ENCODE measurements around the gene SERPINA6.

DNA sequence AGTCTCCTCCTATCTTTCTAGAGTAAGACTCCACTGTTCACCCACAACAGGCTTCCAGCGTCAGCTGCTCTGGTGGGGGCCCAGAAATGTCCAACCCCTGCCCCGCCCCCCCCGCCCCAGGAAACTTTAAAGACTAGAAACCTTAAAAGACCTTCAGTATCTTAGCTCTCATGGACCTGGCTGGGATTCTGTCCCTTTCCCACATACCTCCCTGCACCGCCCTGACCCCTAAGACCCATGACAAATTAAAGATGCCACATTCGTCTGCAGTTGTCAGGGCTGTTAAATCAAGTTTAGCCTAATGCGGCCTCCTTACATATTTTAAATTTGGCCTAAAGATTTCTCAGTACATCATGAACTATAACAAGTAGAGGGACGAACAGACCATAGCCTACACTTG lies 20.0 kb downstream of the SERPINA6 start:
- TF ChIP-seq, protein P1, sequence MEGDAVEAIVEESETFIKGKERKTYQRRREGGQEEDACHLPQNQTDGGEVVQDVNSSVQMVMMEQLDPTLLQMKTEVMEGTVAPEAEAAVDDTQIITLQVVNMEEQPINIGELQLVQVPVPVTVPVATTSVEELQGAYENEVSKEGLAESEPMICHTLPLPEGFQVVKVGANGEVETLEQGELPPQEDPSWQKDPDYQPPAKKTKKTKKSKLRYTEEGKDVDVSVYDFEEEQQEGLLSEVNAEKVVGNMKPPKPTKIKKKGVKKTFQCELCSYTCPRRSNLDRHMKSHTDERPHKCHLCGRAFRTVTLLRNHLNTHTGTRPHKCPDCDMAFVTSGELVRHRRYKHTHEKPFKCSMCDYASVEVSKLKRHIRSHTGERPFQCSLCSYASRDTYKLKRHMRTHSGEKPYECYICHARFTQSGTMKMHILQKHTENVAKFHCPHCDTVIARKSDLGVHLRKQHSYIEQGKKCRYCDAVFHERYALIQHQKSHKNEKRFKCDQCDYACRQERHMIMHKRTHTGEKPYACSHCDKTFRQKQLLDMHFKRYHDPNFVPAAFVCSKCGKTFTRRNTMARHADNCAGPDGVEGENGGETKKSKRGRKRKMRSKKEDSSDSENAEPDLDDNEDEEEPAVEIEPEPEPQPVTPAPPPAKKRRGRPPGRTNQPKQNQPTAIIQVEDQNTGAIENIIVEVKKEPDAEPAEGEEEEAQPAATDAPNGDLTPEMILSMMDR (conservative IDR thresholded peaks at IDR 0.05): no peak
- no peak for TF ChIP-seq EZH2 (IDR thresholded peaks at IDR 0.05; ENCODE audit: low read depth)

All from PC-9 (cell line).